Gastroesophageal sphincter (tissue), 4 donors: Measurements from ENCODE around the gene ZNF213. TPM values are rescaled to one million over a fixed set of nuclear protein-coding genes. Genes with fewer than 3 reads are reported as not detected.

Experiments
- ATAC-seq: fragments of 150-250 bp; one replicate; pipeline ENCODE4 v1.9.1; 2016; ENCODE audit warnings: mild to moderate bottlenecking, moderate library complexity
- H3K27ac ChIP-seq, 4 donors: fragments of 200-600 bp; sonication (generic) in 3 of 4; 1 replicate in 3 of 4; 2 replicates in 1 of 4; pipeline ENCODE4 v1.5.1; 2016 to 2019
- H3K27me3 ChIP-seq: fragments of 200-600 bp; sonication (generic); one replicate; pipeline ENCODE4 v1.5.1; 2019
- H3K36me3 ChIP-seq, 2 donors: fragments of 200-600 bp; sonication (generic); one replicate each; pipeline ENCODE4 v1.5.1; 2019; ENCODE audit warnings: control low read depth in 1 of 2
- H3K4me1 ChIP-seq, 3 donors: fragments of 200-600 bp; sonication (generic); 1 replicate in 2 of 3; 2 replicates in 1 of 3; pipeline ENCODE4 v1.5.1; 2016 to 2019; ENCODE audit warnings: control low read depth in 2 of 3
- H3K4me3 ChIP-seq, 2 donors: fragments of 200-600 bp; sonication (generic); one replicate each; pipeline ENCODE4 v1.5.1; 2019; ENCODE audit warnings: mild to moderate bottlenecking in 1 of 2, moderate library complexity in 1 of 2
- H3K9me3 ChIP-seq, 3 donors: fragments of 200-600 bp; sonication (generic); one replicate each; pipeline ENCODE4 v1.5.1; 2017 to 2019; ENCODE audit warnings: control low read depth in 2 of 3
- CTCF ChIP-seq, 4 experiments: fragments of 200-600 bp in 2 of 4; fragments of 450-650 bp in 2 of 4; sonication (generic) in 1 of 4; IDR thresholded peaks; one replicate each; pipeline ENCODE4 v1.5.1; 2017 to 2019; ENCODE audit warnings: antibody characterized with exemption in 4 of 4, mild to moderate bottlenecking in 2 of 4, moderate library complexity in 2 of 4
- EP300 ChIP-seq: sonication (generic); formaldehyde crosslinking; IDR thresholded peaks from one replicate; pipeline ENCODE4 v1.6.1; 2017; ENCODE audit warnings: antibody characterized with exemption, mild to moderate bottlenecking
- POLR2A ChIP-seq, 2 donors: fragments of 450-650 bp; IDR thresholded peaks; one replicate each; pipeline ENCODE4 v1.6.1; 2017; ENCODE audit warnings: antibody characterized with exemption in 2 of 2, mild to moderate bottlenecking in 2 of 2, moderate library complexity in 1 of 2
- POLR2AphosphoS5 ChIP-seq: sonication (generic); formaldehyde crosslinking; IDR thresholded peaks from one replicate; pipeline ENCODE4 v1.6.1; 2017; ENCODE audit warnings: antibody characterized with exemption
- WGBS, 2 donors: methylation state at CpG; one replicate each; pipeline ENCODE4 v1.1.5; 2018; ENCODE audit warnings: low coverage in 1 of 2; 5-methylcytosine and 5-hydroxymethylcytosine counted together
- total RNA-seq, 4 donors: library from RNA; depleted of rRNA; stranded (reverse); fragments of >200 nt; gene quantifications; one replicate each; pipeline ENCODE4 v1.1.0, GENCODE V29; 2016

Gene ZNF213
- total RNA-seq, 4 donors from 2014 or later: 3.6 to 22.3 (median 12.2) TPM

GRCh38 chr16:3096362-3096761, 38.5 kb upstream of the ZNF213 start:
- H3K4me3 ChIP-seq: no peak overlapping the region
- no peaks in the 10 kb centered on the region for H3K36me3 ChIP-seq
- no peaks in the 10 kb centered on the region for H3K9me3 ChIP-seq
- H3K27ac ChIP-seq: no peak overlapping the region
- TF ChIP-seq POLR2AphosphoS5 (no peak), POLR2A (IDR thresholded peaks at IDR 0.05) (no peak), EP300 (no peak), CTCF (IDR thresholded peaks at IDR 0.05) (no peak)
- H3K27me3 ChIP-seq: peaks cover 97% of the 10 kb centered on the region
- ATAC-seq: no peak
- H3K4me1 ChIP-seq: peaks cover 0 to 18% (median 4%) of the 10 kb centered on the region in 3 donors
- 81 to 100% methylated on average over 2 to 5 of the region's 6 CpGs for WGBS, 2 donors

GRCh38 chr16:3097266-3097665, 37.6 kb upstream of the ZNF213 start:
- ATAC-seq: no peak
- Histone ChIP-seq H3K27me3 (peaks cover 97% of the 10 kb centered on the region), H3K9me3 (no peaks in the 10 kb centered on the region), H3K4me3 (no peak overlapping the region), H3K36me3 (no peaks in the 10 kb centered on the region), H3K27ac (no peak overlapping the region), H3K4me1 (peaks cover 0 to 21% (median 4%) of the 10 kb centered on the region in 3 donors)
- TF ChIP-seq POLR2A (IDR thresholded peaks at IDR 0.05): no peak
- TF ChIP-seq CTCF (IDR thresholded peaks at IDR 0.05): no peak
- no peak for TF ChIP-seq POLR2AphosphoS5
- no peak for TF ChIP-seq EP300
- WGBS, 2 donors: 33 to 47% methylated on average over 3 to 5 of the region's 8 CpGs

- no peaks in the 10 kb centered on the region for H3K36me3 ChIP-seq
- peaks cover 0 to 21% (median 4%) of the 10 kb centered on the region in 3 donors for H3K4me1 ChIP-seq
- peaks cover 85% of the 10 kb centered on the region for H3K27me3 ChIP-seq
- H3K9me3 ChIP-seq: no peaks in the 10 kb centered on the region
- H3K27ac ChIP-seq: peak within 1 kb of the TSS in 1 of 4 donors; percentile 23
- TF ChIP-seq POLR2AphosphoS5: no peak
- TF ChIP-seq EP300: no peak
- TF ChIP-seq POLR2A (IDR thresholded peaks at IDR 0.05): no peak
- TF ChIP-seq CTCF (IDR thresholded peaks at IDR 0.05): no peak
- peak within 1 kb of the TSS in 1 of 2 donors; percentile 28 for H3K4me3 ChIP-seq
- WGBS, 2 donors: 32 to 37% methylated on average over 5 to 7 of the region's 21 CpGs
- no peak for ATAC-seq
Observed at GRCh38 chr16:3098459-3099394, 36.1 kb upstream of the ZNF213 start, which contains the start of gene ZSCAN10. Gene ZSCAN10, minus strand, starts transcription at chr16:3099294. Its CDS starts 6,357 bp downstream, at chr16:3092937.

GRCh38 chr16:3099395-3099731, 35.5 kb upstream of the ZNF213 start:
- Histone ChIP-seq H3K9me3 (no peaks in the 10 kb centered on the region), H3K27ac (no peak overlapping the region), H3K36me3 (no peaks in the 10 kb centered on the region), H3K4me1 (peaks cover 0 to 21% (median 4%) of the 10 kb centered on the region in 3 donors), H3K27me3 (peaks cover 78% of the 10 kb centered on the region), H3K4me3 (no peak overlapping the region)
- TF ChIP-seq EP300 (no peak), POLR2A (IDR thresholded peaks at IDR 0.05) (no peak), POLR2AphosphoS5 (no peak), CTCF (IDR thresholded peaks at IDR 0.05) (no peak)
- 40 to 79% methylated on average over 1 to 3 of the region's 5 CpGs for WGBS, 2 donors
- no peak for ATAC-seq
